Measurements from ENCODE around the gene ATAT1. TPM values are rescaled to one million over a fixed set of nuclear protein-coding genes. Genes with fewer than 3 reads are reported as not detected.
"Not testable (repeated sequence)": the region's sequence is repeated elsewhere in the genome, so short reads cannot be mapped to it uniquely, and the experiment has no call there.

Gene ATAT1
- total and polyA plus RNA-seq, 3 experiments from 2014 or later: 1.5 to 10.7 (median 10.5) TPM

GRCh38 chr6:30654798-30655742 is 28.4 kb downstream of the ATAT1 start:
- peak overlapping the region in 1 of 7 donors; percentile 34 for H3K4me3 Mint-ChIP-seq
- H3K36me3 ChIP-seq (ENCODE audit: insufficient read depth, low read length): peaks cover 57% of the 10 kb centered on the region

GRCh38 chr6:30655743-30656094 is 29.0 kb downstream of the ATAT1 start:
- Histone ChIP-seq H3K4me1 (ENCODE audit: insufficient read depth, low read length) (no peaks in the 10 kb centered on the region), H3K4me3 (ENCODE audit: low read length) (no peak overlapping the region), H3K27ac (ENCODE audit: low read depth, low read length) (no peak overlapping the region), H3K27me3 (ENCODE audit: insufficient read depth, low read length, poor library complexity, severe bottlenecking) (no peaks in the 10 kb centered on the region), H3K9me3 (ENCODE audit: low read length) (no peaks in the 10 kb centered on the region), H3K36me3 (ENCODE audit: insufficient read depth, low read length) (peaks cover 59% of the 10 kb centered on the region)
- no peak for DNase-seq
- POLR2A ChIA-PET: no interaction called here
- H3K36me3 Mint-ChIP-seq: peaks cover 8 to 91% (median 37%) of the 10 kb centered on the region in 3 donors
- no peaks in the 10 kb centered on the region for H3K27me3 Mint-ChIP-seq
- H3K4me3 Mint-ChIP-seq: no peak overlapping the region
- H3K27ac Mint-ChIP-seq: peak overlapping the region in 4 of 8 donors; percentile 14 to 77 (median 54)
- no peaks in the 10 kb centered on the region for H3K9me3 Mint-ChIP-seq
- CTCF ChIA-PET: interaction anchor here (1.3 kb wide), 2 partner anchors 24 to 114 kb away, joined by 3 to 4 read pairs; no protein-coding TSS in a partner anchor
- H3K4me1 Mint-ChIP-seq: peaks cover 0 to 5% (median 2%) of the 10 kb centered on the region in 3 donors

More at GRCh38 chr6:30654798-30655742, 28.4 kb downstream of the ATAT1 start:
- Histone ChIP-seq H3K9me3 (ENCODE audit: low read length) (no peaks in the 10 kb centered on the region), H3K4me1 (ENCODE audit: insufficient read depth, low read length) (no peaks in the 10 kb centered on the region), H3K27me3 (ENCODE audit: insufficient read depth, low read length, poor library complexity, severe bottlenecking) (no peaks in the 10 kb centered on the region), H3K27ac (ENCODE audit: low read depth, low read length) (no peak overlapping the region), H3K4me3 (ENCODE audit: low read length) (no peak overlapping the region)
- Mint-ChIP-seq H3K9me3 (no peaks in the 10 kb centered on the region), H3K4me1 (peaks cover 0 to 3% (median 2%) of the 10 kb centered on the region in 3 donors), H3K27me3 (no peaks in the 10 kb centered on the region), H3K36me3 (peaks cover 8 to 90% (median 35%) of the 10 kb centered on the region in 3 donors), H3K27ac (peak overlapping the region in 5 of 8 donors; percentile 14 to 88 (median 51))
- no peak for DNase-seq
- ChIA-PET POLR2A (no interaction called here), CTCF (interaction anchor here (1.3 kb wide), 1 partner anchor 24 kb away, joined by 3 read pairs; no protein-coding TSS in a partner anchor)

- H3K36me3 ChIP-seq (ENCODE audit: insufficient read depth, low read length): peaks cover 63% of the 10 kb centered on the region
- POLR2A ChIA-PET: no interaction called here
- peaks cover 0 to 5% (median 2%) of the 10 kb centered on the region in 3 donors for H3K4me1 Mint-ChIP-seq
- no peaks in the 10 kb centered on the region for H3K27me3 ChIP-seq (ENCODE audit: insufficient read depth, low read length, poor library complexity, severe bottlenecking)
- H3K27me3 Mint-ChIP-seq: no peaks in the 10 kb centered on the region
- peaks cover 8 to 87% (median 34%) of the 10 kb centered on the region in 3 donors for H3K36me3 Mint-ChIP-seq
- H3K9me3 ChIP-seq (ENCODE audit: low read length): no peaks in the 10 kb centered on the region
- no peaks in the 10 kb centered on the region for H3K9me3 Mint-ChIP-seq
- H3K27ac ChIP-seq (ENCODE audit: low read depth, low read length): no peak overlapping the region
- DNase-seq: no peak
- H3K4me1 ChIP-seq (ENCODE audit: insufficient read depth, low read length): no peaks in the 10 kb centered on the region
- H3K4me3 Mint-ChIP-seq: no peak overlapping the region
- H3K27ac Mint-ChIP-seq: peak overlapping the region in 2 of 8 donors; percentile 29 to 90
- H3K4me3 ChIP-seq (ENCODE audit: low read length): no peak overlapping the region
- CTCF ChIA-PET: interaction anchor here (1.3 kb wide), 2 partner anchors 23 to 115 kb away, joined by 3 to 4 read pairs; no protein-coding TSS in a partner anchor
Observed at GRCh38 chr6:30656513-30656912, 29.8 kb downstream of the ATAT1 start.

- Mint-ChIP-seq H3K9me3 (no peaks in the 10 kb centered on the region), H3K36me3 (peaks cover 11 to 87% (median 35%) of the 10 kb centered on the region in 3 donors), H3K27me3 (no peaks in the 10 kb centered on the region), H3K4me1 (peaks cover 0 to 5% (median 2%) of the 10 kb centered on the region in 3 donors), H3K4me3 (no peak overlapping the region), H3K27ac (peak overlapping the region in 5 of 8 donors; percentile 39 to 87 (median 70))
- POLR2A ChIA-PET: interaction anchor here (0.7 kb wide), 1 partner anchor 15 kb away, joined by 3 read pairs; the partner anchor contains the start of gene DHX16
- no peak for DNase-seq
- Histone ChIP-seq H3K9me3 (ENCODE audit: low read length) (no peaks in the 10 kb centered on the region), H3K27ac (ENCODE audit: low read depth, low read length) (no peak overlapping the region), H3K27me3 (ENCODE audit: insufficient read depth, low read length, poor library complexity, severe bottlenecking) (no peaks in the 10 kb centered on the region), H3K4me3 (ENCODE audit: low read length) (no peak overlapping the region), H3K4me1 (ENCODE audit: insufficient read depth, low read length) (no peaks in the 10 kb centered on the region), H3K36me3 (ENCODE audit: insufficient read depth, low read length) (peaks cover 64% of the 10 kb centered on the region)
- CTCF ChIA-PET: no interaction called here
Observed at GRCh38 chr6:30657454-30657853, 30.8 kb downstream of the ATAT1 start.

GRCh38 chr6:30657922-30658321 is 31.2 kb downstream of the ATAT1 start:
- H3K9me3 Mint-ChIP-seq; H3K27me3 Mint-ChIP-seq; H3K4me1 Mint-ChIP-seq; H3K27me3 ChIP-seq (ENCODE audit: insufficient read depth, low read length, poor library complexity, severe bottlenecking); H3K4me3 Mint-ChIP-seq; DNase-seq; H3K9me3 ChIP-seq (ENCODE audit: low read length); H3K4me1 ChIP-seq (ENCODE audit: insufficient read depth, low read length); H3K4me3 ChIP-seq (ENCODE audit: low read length); H3K27ac ChIP-seq (ENCODE audit: low read depth, low read length): not testable (repeated sequence)
- H3K36me3 Mint-ChIP-seq: peaks cover 11 to 87% (median 35%) of the 10 kb centered on the region in 3 donors
- ChIA-PET POLR2A (interaction anchor here (0.7 kb wide), 1 partner anchor 15 kb away, joined by 3 read pairs; the partner anchor contains the start of gene DHX16), CTCF (interaction anchor here (1.1 kb wide), 1 partner anchor 73 kb away, joined by 4 read pairs; no protein-coding TSS in a partner anchor)
- peak overlapping the region in 4 of 8 donors; percentile 39 to 87 (median 74) for H3K27ac Mint-ChIP-seq
- H3K36me3 ChIP-seq (ENCODE audit: insufficient read depth, low read length): peaks cover 66% of the 10 kb centered on the region

GRCh38 chr6:30664994-30665767 is 38.5 kb downstream of the ATAT1 start:
- peak overlapping the region in 1 of 8 donors; percentile 11 for H3K27ac Mint-ChIP-seq
- no peak overlapping the region for H3K4me3 Mint-ChIP-seq
- H3K9me3 ChIP-seq (ENCODE audit: low read length): no peaks in the 10 kb centered on the region
- H3K36me3 Mint-ChIP-seq: peaks cover 4 to 76% (median 8%) of the 10 kb centered on the region in 3 donors
- H3K4me1 Mint-ChIP-seq: peaks cover 6 to 12% (median 6%) of the 10 kb centered on the region in 3 donors
- H3K9me3 Mint-ChIP-seq: no peaks in the 10 kb centered on the region
- no peaks in the 10 kb centered on the region for H3K27me3 ChIP-seq (ENCODE audit: insufficient read depth, low read length, poor library complexity, severe bottlenecking)
- H3K27me3 Mint-ChIP-seq: no peaks in the 10 kb centered on the region
- no peak overlapping the region for H3K27ac ChIP-seq (ENCODE audit: low read depth, low read length)
- no peaks in the 10 kb centered on the region for H3K4me1 ChIP-seq (ENCODE audit: insufficient read depth, low read length)
- peaks cover 50% of the 10 kb centered on the region for H3K36me3 ChIP-seq (ENCODE audit: insufficient read depth, low read length)
- ChIA-PET CTCF (interaction anchor here (0.6 to 2.0 kb wide), 2 partner anchors 14 to 20 kb away, joined by 4 to 8 read pairs; no protein-coding TSS in a partner anchor), POLR2A (no interaction called here)
- H3K4me3 ChIP-seq (ENCODE audit: low read length): no peak overlapping the region
- DNase-seq: no peak

GRCh38 chr6:30666300-30666699 is 39.6 kb downstream of the ATAT1 start:
- POLR2A ChIA-PET; H3K9me3 ChIP-seq (ENCODE audit: low read length): not testable (repeated sequence)

More at GRCh38 chr6:30666300-30666699, 39.6 kb downstream of the ATAT1 start:
- H3K4me1 ChIP-seq (ENCODE audit: insufficient read depth, low read length); H3K27ac ChIP-seq (ENCODE audit: low read depth, low read length); H3K9me3 Mint-ChIP-seq; H3K27me3 ChIP-seq (ENCODE audit: insufficient read depth, low read length, poor library complexity, severe bottlenecking); CTCF ChIA-PET; H3K27me3 Mint-ChIP-seq; DNase-seq; H3K4me3 ChIP-seq (ENCODE audit: low read length); H3K27ac Mint-ChIP-seq: not testable (repeated sequence)
- H3K36me3 ChIP-seq (ENCODE audit: insufficient read depth, low read length): peaks cover 54% of the 10 kb centered on the region
- peaks cover 15 to 23% (median 17%) of the 10 kb centered on the region in 3 donors for H3K4me1 Mint-ChIP-seq
- H3K4me3 Mint-ChIP-seq: peak overlapping the region in 1 of 7 donors; percentile 37
- peaks cover 4 to 82% (median 14%) of the 10 kb centered on the region in 3 donors for H3K36me3 Mint-ChIP-seq

All from CD8-positive, alpha-beta memory T cell (primary cell).